ENCODE results near the gene FOXI2. TPM values are rescaled to one million over a fixed set of nuclear protein-coding genes. Genes with fewer than 3 reads are reported as not detected.

Gene FOXI2
- 0.17 TPM for polyA plus RNA-seq (2013, experiment 1 of 2)
- 0.14 TPM for polyA plus RNA-seq (2013, experiment 2 of 2)

DNA sequence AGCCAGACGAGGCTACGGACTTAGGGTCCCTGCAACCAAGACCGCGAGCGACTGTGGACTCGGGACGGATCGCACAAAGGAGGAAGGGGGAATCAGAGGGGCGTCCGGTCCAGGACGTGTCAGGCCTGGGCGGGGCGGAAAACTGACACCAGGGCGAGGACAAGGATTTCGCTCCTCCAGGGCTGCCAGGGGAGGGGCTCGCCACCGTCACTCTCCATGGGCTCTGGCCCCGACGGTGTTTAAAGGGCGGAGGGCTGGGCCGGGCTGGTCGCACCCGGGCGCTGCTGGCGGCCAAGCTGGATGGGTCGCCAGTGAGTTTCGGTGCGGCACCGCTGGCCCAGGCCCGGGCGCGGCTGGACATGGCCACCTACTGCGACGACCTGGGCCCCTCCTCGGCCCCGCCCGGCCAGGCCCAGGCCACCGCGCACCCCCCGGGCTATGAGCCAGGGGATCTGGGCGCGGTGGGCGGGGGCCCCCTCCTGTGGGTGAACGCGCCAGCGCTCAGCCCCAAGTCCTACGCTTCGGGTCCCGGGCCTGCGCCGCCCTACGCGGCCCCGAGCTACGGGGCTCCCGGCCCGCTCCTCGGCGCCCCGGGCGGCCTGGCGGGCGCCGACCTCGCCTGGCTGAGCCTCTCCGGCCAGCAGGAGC is at the start of gene FOXI2:
TSS of gene FOXI2 (plus strand) at position 271 of the 648 bp plus-strand sequence. CDS start at position 360, 89 bp downstream.
- Histone ChIP-seq H3K79me2 (ENCODE audit: control insufficient read depth, insufficient read depth, low read length) (no peaks in the 10 kb centered on the region), H2AK5ac (ENCODE audit: low read length) (no peak within 1 kb of the TSS), H3K18ac (ENCODE audit: low read length) (no peak within 1 kb of the TSS), H3K27me3 (ENCODE audit: insufficient read depth, low read length, poor library complexity) (peaks cover 58% of the 10 kb centered on the region), H3K56ac (ENCODE audit: low read length) (peak within 1 kb of the TSS; percentile 60), H2BK15ac (replicated peaks; ENCODE audit: low read depth) (no peak within 1 kb of the TSS), H2BK120ac (ENCODE audit: low read depth, low read length) (no peak within 1 kb of the TSS), H3K4me1 (ENCODE audit: control insufficient read depth, low read depth, low read length) (no peaks in the 10 kb centered on the region), H3K9ac (ENCODE audit: low read length) (no peak within 1 kb of the TSS), H3K36me3 (ENCODE audit: control insufficient read depth, insufficient read depth, low read length) (no peaks in the 10 kb centered on the region), H3K4me3 (ENCODE audit: low read length) (no peak within 1 kb of the TSS), H3K79me1 (ENCODE audit: low read length) (no peaks in the 10 kb centered on the region), H3K27ac (ENCODE audit: low read depth, low read length) (no peak within 1 kb of the TSS), H4K5ac (ENCODE audit: low read length) (no peak within 1 kb of the TSS), H3K4ac (ENCODE audit: low read depth, low read length) (no peak within 1 kb of the TSS), H3K23ac (ENCODE audit: low read length) (no peak within 1 kb of the TSS), H2BK5ac (ENCODE audit: low read length) (no peak within 1 kb of the TSS), H3K4me2 (ENCODE audit: low read length) (peak within 1 kb of the TSS; percentile 61), H4K8ac (ENCODE audit: low read depth, low read length) (no peak within 1 kb of the TSS)
- no CpG with 5 or more reads among the region's 66 CpGs for WGBS (ENCODE audit: extremely low coverage, insufficient coverage, low lambda C conversion rate)
- peak; percentile 77 for DNase-seq

DNA sequence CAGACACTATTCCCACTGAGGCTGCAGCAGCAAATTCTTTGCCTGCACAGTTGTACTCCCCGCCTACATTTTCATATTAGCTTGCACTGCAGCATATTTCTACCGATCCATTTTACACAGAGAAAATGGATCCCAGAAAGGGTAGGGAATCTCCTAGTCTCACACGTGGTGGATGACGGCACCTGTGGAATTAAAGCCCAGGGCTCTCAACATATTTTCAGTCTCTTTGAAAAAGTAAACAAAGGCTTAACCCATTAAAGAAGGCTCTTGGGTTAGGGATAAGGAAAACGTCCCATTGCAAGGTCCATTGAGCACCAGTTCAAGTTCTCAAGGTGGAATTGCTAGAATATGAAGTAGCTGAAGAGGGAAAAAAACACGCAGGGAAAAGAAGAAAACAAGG is 49.4 kb upstream of the FOXI2 start:
- DNase-seq, result peak; percentile 6
- H2AK5ac ChIP-seq (ENCODE audit: low read length), result no peak overlapping the region
- no peak overlapping the region for H3K4ac ChIP-seq (ENCODE audit: low read depth, low read length)
- no peak overlapping the region for H3K56ac ChIP-seq (ENCODE audit: low read length)
- H3K18ac ChIP-seq (ENCODE audit: low read length), result no peak overlapping the region
- no peak overlapping the region for H4K8ac ChIP-seq (ENCODE audit: low read depth, low read length)
- no peak overlapping the region for H2BK120ac ChIP-seq (ENCODE audit: low read depth, low read length)
- H3K4me2 ChIP-seq (ENCODE audit: low read length), result no peak overlapping the region
- H3K4me1 ChIP-seq (ENCODE audit: control insufficient read depth, low read depth, low read length), result no peaks in the 10 kb centered on the region
- H2BK15ac ChIP-seq (replicated peaks; ENCODE audit: low read depth), result no peak overlapping the region
- H2BK5ac ChIP-seq (ENCODE audit: low read length), result no peak overlapping the region
- no CpG with 5 or more reads among the region's 6 CpGs for WGBS (ENCODE audit: extremely low coverage, insufficient coverage, low lambda C conversion rate)
- no peaks in the 10 kb centered on the region for H3K79me1 ChIP-seq (ENCODE audit: low read length)
- no peaks in the 10 kb centered on the region for H3K27me3 ChIP-seq (ENCODE audit: insufficient read depth, low read length, poor library complexity)
- no peaks in the 10 kb centered on the region for H3K36me3 ChIP-seq (ENCODE audit: control insufficient read depth, insufficient read depth, low read length)
- no peaks in the 10 kb centered on the region for H3K79me2 ChIP-seq (ENCODE audit: control insufficient read depth, insufficient read depth, low read length)
- H3K23ac ChIP-seq (ENCODE audit: low read length), result no peak overlapping the region
- H3K4me3 ChIP-seq (ENCODE audit: low read length), result no peak overlapping the region
- no peak overlapping the region for H3K9ac ChIP-seq (ENCODE audit: low read length)
- no peak overlapping the region for H3K27ac ChIP-seq (ENCODE audit: low read depth, low read length)
- H4K5ac ChIP-seq (ENCODE audit: low read length), result no peak overlapping the region

DNA sequence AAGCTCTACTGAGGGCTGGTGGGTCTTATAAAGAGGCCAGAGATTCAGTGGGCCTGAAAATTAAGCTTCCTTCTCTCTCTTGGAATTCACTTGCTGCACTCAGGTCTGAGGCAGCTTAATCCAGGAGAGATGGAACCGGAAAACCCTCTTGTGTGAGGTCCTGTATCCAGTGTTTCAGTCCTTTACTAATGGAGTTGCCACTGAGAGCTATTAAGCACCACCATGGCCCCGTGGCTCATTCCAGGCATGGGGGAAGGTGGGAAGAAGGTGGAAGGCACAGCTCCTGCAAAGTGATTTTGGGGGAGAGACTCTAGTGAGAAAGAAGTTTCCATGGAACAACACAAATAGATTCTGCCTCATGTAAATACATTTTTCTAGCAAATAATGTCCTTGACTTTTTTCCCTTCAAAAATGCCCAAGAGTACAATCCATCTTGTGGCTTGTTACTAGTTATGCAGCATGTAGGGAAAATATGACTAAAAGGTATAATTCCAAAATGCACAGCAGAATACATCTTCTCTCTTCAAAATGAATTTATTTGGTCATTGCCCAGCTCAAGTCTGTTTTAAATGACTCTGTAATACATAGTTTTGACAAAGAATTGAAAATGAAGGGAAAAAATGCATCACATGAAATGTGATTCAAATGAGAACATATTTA is 46.7 kb upstream of the FOXI2 start:
- no peak overlapping the region for H4K8ac ChIP-seq (ENCODE audit: low read depth, low read length)
- no peak overlapping the region for H3K56ac ChIP-seq (ENCODE audit: low read length)
- no peaks in the 10 kb centered on the region for H3K4me1 ChIP-seq (ENCODE audit: control insufficient read depth, low read depth, low read length)
- no peaks in the 10 kb centered on the region for H3K79me1 ChIP-seq (ENCODE audit: low read length)
- no peak overlapping the region for H2BK15ac ChIP-seq (replicated peaks; ENCODE audit: low read depth)
- no peak overlapping the region for H4K5ac ChIP-seq (ENCODE audit: low read length)
- no CpG with 5 or more reads among the region's 2 CpGs for WGBS (ENCODE audit: extremely low coverage, insufficient coverage, low lambda C conversion rate)
- H3K23ac ChIP-seq (ENCODE audit: low read length), result no peak overlapping the region
- no peak overlapping the region for H3K4ac ChIP-seq (ENCODE audit: low read depth, low read length)
- no peak overlapping the region for H2AK5ac ChIP-seq (ENCODE audit: low read length)
- H3K36me3 ChIP-seq (ENCODE audit: control insufficient read depth, insufficient read depth, low read length), result no peaks in the 10 kb centered on the region
- H3K4me3 ChIP-seq (ENCODE audit: low read length), result no peak overlapping the region
- peak; percentile 63 for DNase-seq
- H3K27ac ChIP-seq (ENCODE audit: low read depth, low read length), result no peak overlapping the region
- H2BK120ac ChIP-seq (ENCODE audit: low read depth, low read length), result no peak overlapping the region
- H3K27me3 ChIP-seq (ENCODE audit: insufficient read depth, low read length, poor library complexity), result no peaks in the 10 kb centered on the region
- H3K9ac ChIP-seq (ENCODE audit: low read length), result no peak overlapping the region
- H2BK5ac ChIP-seq (ENCODE audit: low read length), result no peak overlapping the region
- H3K4me2 ChIP-seq (ENCODE audit: low read length), result no peak overlapping the region
- H3K79me2 ChIP-seq (ENCODE audit: control insufficient read depth, insufficient read depth, low read length), result no peaks in the 10 kb centered on the region
- H3K18ac ChIP-seq (ENCODE audit: low read length), result no peak overlapping the region

DNA sequence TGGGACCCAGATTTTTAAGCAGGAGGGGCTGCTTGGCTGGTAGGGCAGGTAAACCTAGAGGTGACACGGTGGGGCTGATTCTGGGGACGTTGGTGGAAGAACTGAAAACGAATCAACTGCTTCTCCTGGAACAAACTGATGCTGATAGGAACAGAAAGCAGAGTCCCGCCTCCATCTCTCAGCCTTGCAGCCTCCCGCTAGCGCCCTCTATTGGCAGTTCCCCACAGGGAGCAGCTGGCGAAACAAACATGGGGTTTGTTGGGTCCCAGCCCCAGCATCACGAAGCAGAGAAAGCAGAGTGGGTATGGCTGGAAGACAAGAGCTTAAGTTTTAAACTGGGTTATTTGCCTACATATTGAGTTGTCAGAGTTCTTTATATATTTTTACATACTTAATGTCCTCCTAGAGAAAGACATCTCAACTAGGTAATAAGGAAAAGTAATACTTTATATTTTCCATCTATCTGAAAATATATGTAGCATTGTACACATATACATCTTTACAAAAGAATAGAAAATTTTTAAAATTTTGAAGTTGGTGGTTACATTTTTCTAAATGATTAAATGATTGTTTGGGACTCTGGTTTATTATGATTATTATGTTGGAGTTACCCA is 42.3 kb upstream of the FOXI2 start:
- Histone ChIP-seq H2BK120ac (ENCODE audit: low read depth, low read length) (no peak overlapping the region), H4K5ac (ENCODE audit: low read length) (no peak overlapping the region), H2BK5ac (ENCODE audit: low read length) (no peak overlapping the region), H4K8ac (ENCODE audit: low read depth, low read length) (no peak overlapping the region), H2AK5ac (ENCODE audit: low read length) (no peak overlapping the region), H3K4me3 (ENCODE audit: low read length) (no peak overlapping the region), H3K9ac (ENCODE audit: low read length) (no peak overlapping the region), H3K27ac (ENCODE audit: low read depth, low read length) (no peak overlapping the region), H3K4me1 (ENCODE audit: control insufficient read depth, low read depth, low read length) (no peaks in the 10 kb centered on the region), H3K27me3 (ENCODE audit: insufficient read depth, low read length, poor library complexity) (no peaks in the 10 kb centered on the region), H2BK15ac (replicated peaks; ENCODE audit: low read depth) (no peak overlapping the region), H3K4me2 (ENCODE audit: low read length) (no peak overlapping the region), H3K4ac (ENCODE audit: low read depth, low read length) (no peak overlapping the region), H3K79me1 (ENCODE audit: low read length) (no peaks in the 10 kb centered on the region), H3K18ac (ENCODE audit: low read length) (no peak overlapping the region), H3K79me2 (ENCODE audit: control insufficient read depth, insufficient read depth, low read length) (no peaks in the 10 kb centered on the region), H3K23ac (ENCODE audit: low read length) (no peak overlapping the region), H3K56ac (ENCODE audit: low read length) (no peak overlapping the region), H3K36me3 (ENCODE audit: control insufficient read depth, insufficient read depth, low read length) (no peaks in the 10 kb centered on the region)
- DNase-seq, result peak; percentile 89
- no CpG with 5 or more reads among the region's 8 CpGs for WGBS (ENCODE audit: extremely low coverage, insufficient coverage, low lambda C conversion rate)

DNA sequence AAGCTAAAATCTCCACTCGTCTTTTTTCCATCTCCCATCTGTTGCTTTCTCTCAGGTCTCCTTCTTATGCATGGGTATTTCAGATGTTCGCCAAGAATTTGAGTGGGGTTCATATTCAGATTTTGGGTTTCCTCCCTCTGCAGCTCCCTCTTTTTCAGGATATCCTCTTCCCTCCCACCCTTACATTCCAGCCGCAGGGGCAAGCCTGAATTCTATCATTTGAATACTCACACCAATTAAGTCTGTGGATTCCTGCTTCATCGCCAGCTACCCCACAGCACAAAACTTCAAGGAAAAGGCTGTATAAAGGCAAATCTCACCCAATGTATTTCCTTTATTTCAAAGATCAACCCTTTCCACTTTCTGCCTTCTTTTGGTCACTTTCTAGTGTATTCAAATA is 41.6 kb upstream of the FOXI2 start:
- DNase-seq, result peak; percentile 68

More for the DNA sequence above, 41.6 kb upstream of the FOXI2 start:
- Histone ChIP-seq H2BK5ac (ENCODE audit: low read length) (no peak overlapping the region), H3K56ac (ENCODE audit: low read length) (no peak overlapping the region), H3K23ac (ENCODE audit: low read length) (no peak overlapping the region), H3K79me1 (ENCODE audit: low read length) (no peaks in the 10 kb centered on the region), H3K4me1 (ENCODE audit: control insufficient read depth, low read depth, low read length) (no peaks in the 10 kb centered on the region), H3K27me3 (ENCODE audit: insufficient read depth, low read length, poor library complexity) (no peaks in the 10 kb centered on the region), H3K9ac (ENCODE audit: low read length) (no peak overlapping the region), H3K4me2 (ENCODE audit: low read length) (no peak overlapping the region), H2BK120ac (ENCODE audit: low read depth, low read length) (no peak overlapping the region), H3K79me2 (ENCODE audit: control insufficient read depth, insufficient read depth, low read length) (no peaks in the 10 kb centered on the region), H3K4me3 (ENCODE audit: low read length) (no peak overlapping the region), H3K36me3 (ENCODE audit: control insufficient read depth, insufficient read depth, low read length) (no peaks in the 10 kb centered on the region), H2AK5ac (ENCODE audit: low read length) (no peak overlapping the region), H3K27ac (ENCODE audit: low read depth, low read length) (no peak overlapping the region), H3K4ac (ENCODE audit: low read depth, low read length) (peak overlapping the region; percentile 55), H4K5ac (ENCODE audit: low read length) (no peak overlapping the region), H2BK15ac (replicated peaks; ENCODE audit: low read depth) (no peak overlapping the region), H4K8ac (ENCODE audit: low read depth, low read length) (no peak overlapping the region), H3K18ac (ENCODE audit: low read length) (peak overlapping the region; percentile 60)
- WGBS (ENCODE audit: extremely low coverage, insufficient coverage, low lambda C conversion rate), result no CpG with 5 or more reads among the region's 4 CpGs
